ENCODE measurements around the gene UHRF1.
"Not testable (repeated sequence)": the region's sequence is repeated elsewhere in the genome, so short reads cannot be mapped to it uniquely, and the experiment has no call there.

Gene UHRF1

GRCh38 chr19:4938461-4938860 is 29.2 kb downstream of the UHRF1 start:
- DNase-seq, result not testable (repeated sequence)

GRCh38 chr19:4939466-4939865 is 30.2 kb downstream of the UHRF1 start:
- DNase-seq, result no peak

DNA sequence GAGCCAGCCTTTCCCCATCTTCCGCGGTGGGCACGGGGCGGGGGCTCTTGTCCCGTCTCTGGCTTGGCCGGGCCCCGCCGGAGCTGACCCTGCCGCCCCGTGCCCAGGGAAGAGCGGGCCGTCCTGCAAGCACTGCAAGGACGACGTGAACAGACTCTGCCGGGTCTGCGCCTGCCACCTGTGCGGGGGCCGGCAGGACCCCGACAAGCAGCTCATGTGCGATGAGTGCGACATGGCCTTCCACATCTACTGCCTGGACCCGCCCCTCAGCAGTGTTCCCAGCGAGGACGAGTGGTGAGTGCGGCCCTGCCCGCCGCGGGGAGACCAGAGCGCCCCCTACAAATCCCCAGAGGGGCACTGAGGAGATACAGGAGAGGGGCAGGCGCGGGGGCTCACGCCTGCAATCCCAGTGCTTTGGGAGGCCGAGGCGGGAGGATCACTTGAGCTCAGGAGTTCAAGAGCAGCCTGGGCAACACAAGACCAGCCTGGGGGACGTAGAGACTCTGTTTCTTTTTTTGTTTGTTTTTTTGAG is 32.4 kb downstream of the UHRF1 start:
- not testable (repeated sequence) for DNase-seq

GRCh38 chr19:4950650-4951049 is 41.3 kb downstream of the UHRF1 start:
- DNase-seq, result not testable (repeated sequence)

GRCh38 chr19:4951656-4952055 is 42.4 kb downstream of the UHRF1 start:
- DNase-seq, result no peak

DNA sequence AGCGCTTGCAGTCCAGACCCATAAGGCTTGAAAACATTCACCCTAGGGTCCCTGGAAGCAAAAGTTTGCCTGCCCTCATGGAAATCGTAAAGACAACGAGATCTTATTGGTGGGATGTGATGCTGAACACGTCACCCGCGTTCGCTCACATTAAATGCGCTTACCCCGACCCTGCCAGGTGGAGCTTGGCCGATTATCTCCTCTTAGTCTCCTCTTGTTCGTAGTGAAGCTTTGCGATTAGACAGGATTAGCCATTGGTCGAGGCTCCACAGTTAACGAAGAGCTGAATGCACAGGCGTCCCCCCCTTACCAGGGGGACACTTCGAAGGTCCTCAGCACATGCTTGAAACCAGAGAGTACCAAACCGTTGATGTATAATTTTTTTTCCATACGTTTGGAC is 43.6 kb downstream of the UHRF1 start:
- no peak for DNase-seq

- DNase-seq, result not testable (repeated sequence)
Observed at GRCh38 chr19:4954320-4955149, 45.2 kb downstream of the UHRF1 start.

DNA sequence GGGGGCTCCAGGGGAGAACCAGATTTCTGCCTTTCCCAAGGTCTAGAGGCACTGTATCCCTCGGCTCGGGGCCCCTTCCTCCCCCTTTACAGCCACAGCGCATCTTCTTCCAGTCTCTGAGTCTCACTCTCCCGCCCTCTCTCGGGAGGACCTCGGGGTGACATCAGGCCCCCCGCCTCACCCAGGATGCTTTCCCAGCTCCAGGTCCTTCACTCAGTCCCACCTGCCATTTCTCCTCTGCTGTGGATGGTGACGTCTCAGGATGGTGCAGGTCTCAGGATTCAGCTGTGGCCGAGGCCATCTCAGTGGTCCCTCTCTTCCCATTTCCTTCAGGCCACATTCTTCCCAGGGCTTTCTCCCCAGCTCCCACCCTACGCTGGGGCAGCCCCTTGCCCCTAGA is 46.0 kb downstream of the UHRF1 start:
- no peak for DNase-seq

GRCh38 chr19:4957981-4958380 is 48.7 kb downstream of the UHRF1 start:
- DNase-seq, result no peak

GRCh38 chr19:4962085-4962619 is 52.9 kb downstream of the UHRF1 start:
- DNase-seq, result no peak

DNA sequence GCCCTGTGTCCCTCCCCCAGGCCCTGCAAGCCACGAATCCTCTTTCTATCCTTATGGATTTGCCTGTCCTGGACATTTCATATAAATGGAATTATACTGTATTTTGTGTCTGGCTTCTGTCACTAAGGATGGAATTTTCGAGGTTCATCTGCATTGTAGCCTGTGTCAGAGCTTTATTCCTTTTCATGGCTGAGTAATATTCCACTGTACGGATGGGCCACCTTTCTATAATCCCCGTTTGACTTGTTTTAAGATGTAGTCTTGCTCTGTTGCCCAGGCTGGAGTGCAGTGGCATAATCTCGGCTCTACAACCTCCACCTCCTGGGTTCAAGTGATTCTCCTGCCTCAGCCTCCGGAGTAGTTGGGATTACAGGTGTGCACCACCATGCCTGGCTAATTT is 55.8 kb downstream of the UHRF1 start:
- DNase-seq, result no peak

DNA sequence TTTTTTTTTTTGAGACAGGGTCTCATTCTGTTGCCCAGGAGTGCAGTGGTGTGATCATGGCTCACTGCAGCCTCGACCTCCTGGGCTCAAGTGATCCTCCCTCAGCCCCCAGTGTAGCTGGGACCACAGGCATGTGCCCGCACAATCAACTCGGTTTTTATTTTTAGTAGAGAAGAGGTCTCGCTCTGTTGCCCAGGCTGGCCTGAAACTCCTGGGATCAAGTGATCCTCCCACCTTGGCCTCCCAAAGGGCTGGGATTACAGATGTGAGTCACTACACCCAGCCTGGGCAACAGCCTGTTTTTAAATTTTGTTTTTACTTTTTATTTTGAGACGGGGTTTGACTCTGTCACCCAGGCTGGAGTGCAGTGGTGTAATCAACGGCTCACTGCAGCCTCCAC is 57.3 kb downstream of the UHRF1 start:
- DNase-seq, result no peak

DNA sequence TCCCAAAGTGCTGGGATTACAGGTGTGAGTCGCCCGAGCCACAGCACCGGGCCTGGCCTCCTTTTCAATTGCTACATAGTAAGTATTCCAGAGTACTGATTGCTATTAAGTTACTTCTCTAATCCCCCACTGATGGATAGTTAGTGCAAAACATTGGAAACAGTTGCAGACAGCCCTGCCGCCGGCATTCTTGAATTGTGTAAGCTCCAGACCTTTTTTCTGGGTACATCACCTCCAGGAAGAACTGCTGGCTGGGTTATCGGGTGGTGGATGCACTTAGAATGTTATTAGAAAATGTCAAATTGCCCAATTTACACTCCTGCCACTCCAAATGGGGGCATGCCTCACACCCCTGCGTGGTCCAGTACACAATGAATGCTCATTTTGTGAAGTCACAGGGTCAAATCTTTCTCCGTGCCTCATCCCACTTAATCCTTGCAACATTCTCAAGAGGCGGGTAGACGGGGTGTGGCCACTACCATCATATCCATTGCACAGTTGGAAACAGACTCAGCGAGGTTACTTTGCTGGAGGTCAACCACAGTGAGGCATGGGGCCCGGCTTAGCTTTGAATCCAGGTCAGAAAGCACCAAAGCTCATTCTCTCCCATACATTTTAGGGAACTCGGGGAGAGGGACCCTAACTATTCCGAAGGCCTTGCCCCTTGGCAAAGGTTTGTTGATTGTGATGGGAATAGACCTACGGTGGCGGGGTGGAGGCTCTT is 58.6 kb downstream of the UHRF1 start:
- DNase-seq, result no peak

DNA sequence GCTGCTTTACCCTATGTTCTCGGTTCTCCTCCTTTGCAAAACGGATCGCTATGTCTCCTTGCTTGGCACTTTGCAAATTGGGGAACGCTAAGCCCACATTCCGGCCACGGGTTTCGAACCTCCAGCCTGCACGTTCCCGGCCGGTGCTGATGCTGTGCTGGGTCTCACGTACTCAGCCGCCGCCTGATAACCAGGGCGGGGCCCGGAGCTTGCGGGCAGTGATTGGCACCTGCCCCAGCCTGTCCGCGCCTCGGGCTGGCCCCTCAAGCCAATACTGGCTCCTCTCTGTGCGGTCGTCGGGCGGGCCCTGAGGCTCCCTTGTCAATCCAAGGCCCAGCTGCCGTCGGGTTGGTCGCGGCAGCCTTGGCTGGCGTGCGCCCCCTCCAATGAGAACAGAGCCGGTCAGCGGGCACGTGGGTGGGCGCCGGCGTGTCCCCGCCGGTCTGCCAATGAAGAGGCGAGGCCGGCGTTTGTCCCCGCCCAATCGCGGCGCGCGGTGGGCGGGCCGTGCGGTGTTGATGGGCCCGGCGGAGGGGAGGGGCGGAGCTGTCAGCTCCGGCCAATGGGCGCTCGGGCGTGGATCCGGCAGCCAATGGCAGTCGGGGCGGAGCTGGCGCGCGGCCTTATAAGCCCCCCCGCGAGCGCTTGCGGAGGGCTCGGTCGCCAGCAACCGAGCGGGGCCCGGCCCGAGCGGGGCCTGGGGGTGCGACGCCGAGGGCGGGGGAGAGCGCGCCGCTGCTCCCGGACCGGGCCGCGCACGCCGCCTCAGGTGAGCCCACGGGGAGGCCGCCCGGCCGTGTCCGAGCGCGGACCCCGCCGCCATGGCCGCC is 59.4 kb downstream of the UHRF1 start, which contains the start of gene KDM4B:
Gene KDM4B, plus strand, starts transcription at position 652 of the 830 bp plus-strand sequence. CDS start 63,778 bp downstream, outside the sequence.
- peak; percentile 99 for DNase-seq

DNA sequence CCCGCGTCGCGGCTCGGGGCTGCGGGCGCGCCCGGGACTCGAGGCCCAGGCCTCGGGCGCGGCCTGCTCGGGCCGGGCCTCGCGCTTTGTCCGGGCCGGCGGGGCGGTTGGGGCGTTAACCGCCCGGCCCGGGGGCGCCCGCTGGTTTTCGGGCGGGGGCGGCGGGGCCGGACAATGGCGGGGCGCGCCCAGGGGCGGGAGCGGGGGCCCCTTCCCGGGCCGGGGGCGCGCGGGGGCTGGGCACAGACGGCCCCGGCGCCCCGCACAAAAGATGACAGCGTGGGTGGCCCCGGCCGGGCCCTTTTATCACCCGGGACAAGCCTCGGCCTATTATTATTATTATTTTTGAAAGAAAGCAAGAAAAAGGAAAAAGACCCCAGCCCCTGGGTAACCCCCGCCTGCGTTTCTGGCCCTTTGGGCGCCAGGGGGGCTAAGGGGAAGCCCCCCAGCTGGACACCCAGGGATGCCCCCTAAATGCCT is 60.0 kb downstream of the UHRF1 start:
- DNase-seq, result no peak

- no peak for DNase-seq
Observed at GRCh38 chr19:4969772-4970531, 60.7 kb downstream of the UHRF1 start.

DNA sequence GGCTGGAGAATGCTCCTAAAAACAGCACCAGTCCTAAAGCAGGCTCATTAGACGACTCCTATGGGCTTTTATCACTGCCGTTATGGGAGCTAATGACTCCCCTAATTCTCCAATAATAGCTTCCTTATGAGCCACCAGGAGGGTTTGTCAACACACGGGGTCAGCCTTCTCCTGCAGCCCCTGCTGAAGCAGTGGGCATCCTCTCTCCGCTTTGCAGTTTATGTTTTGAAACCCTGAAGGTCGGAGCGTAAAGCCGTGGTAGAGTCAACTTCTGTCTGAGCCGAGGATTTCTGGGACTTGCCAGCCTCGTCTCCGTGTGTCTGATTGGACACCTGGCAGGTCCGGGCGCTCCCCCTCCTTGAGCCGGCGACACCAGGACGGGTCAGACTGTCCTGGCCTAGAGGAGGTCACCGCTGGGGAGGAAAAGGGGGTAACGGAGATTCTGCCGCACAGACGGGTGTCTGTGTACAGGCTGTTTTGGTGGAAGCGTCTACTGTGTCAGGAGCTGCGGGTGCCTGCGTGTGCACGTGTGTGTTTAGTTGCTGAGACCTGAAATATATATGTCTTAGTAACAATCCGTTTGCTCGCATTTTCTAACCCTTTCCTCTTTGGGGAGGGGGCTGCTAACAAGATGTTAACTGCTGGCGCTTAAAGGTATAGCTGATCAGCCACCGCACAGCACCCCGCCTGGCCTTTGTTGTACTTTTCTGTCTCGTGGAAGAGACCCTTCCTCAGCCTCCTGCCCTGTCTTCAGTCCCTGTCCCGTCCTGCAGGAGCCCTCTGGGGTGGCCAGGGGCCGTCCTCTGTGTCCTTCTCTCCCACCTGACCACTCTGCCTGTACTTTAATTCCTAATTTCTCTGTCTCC is 61.5 kb downstream of the UHRF1 start:
- DNase-seq, result no peak

- no peak for DNase-seq
Observed at GRCh38 chr19:4971424-4971793, 62.1 kb downstream of the UHRF1 start.

GRCh38 chr19:4971816-4972495 is 62.7 kb downstream of the UHRF1 start:
- no peak for DNase-seq
